ENCODE results near the gene RAD51B.

- TF ChIP-seq CTCF (IDR thresholded peaks at IDR 0.05) (no peak), POLR2A (IDR thresholded peaks at IDR 0.05) (no peak)
Observed at GRCh38 chr14:68097727-68098126, 278.1 kb downstream of the RAD51B start.

All from thyroid gland (tissue), 4 donors.